ENCODE data around the gene OBSCN. TPM values are rescaled to one million over a fixed set of nuclear protein-coding genes. Genes with fewer than 3 reads are reported as not detected.

OBSCN gene
- total RNA-seq, 1 donor from 2014 or later = 20.6 TPM

DNA sequence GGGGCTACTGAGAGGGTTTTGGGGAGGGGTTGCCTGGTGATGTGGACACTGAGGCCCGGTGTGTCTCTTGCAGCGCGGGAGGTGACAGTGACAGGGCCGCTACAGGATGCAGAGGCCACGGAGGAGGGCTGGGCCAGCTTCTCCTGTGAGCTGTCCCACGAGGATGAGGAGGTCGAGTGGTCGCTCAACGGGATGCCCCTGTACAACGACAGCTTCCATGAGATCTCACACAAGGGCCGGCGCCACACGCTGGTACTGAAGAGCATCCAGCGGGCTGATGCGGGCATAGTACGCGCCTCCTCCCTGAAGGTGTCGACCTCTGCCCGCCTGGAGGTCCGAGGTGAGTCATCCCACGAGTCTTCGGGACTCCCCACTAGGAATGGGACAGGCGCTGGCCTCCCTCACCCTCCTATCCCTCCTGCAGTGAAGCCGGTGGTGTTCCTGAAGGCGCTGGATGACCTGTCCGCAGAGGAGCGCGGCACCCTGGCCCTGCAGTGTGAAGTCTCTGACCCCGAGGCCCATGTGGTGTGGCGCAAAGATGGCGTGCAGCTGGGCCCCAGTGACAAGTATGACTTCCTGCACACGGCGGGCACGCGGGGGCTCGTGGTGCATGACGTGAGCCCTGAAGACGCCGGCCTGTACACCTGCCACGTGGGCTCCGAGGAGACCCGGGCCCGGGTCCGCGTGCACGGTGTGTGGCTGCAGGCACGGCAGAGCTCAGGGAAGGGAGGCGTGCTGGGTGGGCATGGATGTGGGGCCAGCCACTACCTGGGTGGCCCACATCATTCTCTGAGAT lies 72.5 kb downstream of the OBSCN start:
- no peak overlapping the region for H3K4me3 ChIP-seq (ENCODE audit: low read depth, low read length)
- no peak for DNase-seq (ENCODE audit: low read depth)
- TF ChIP-seq CTCF (conservative IDR thresholded peaks at IDR 0.05; ENCODE audit: low read depth, low read length) = no peak

- no peak overlapping the region for H3K4me3 ChIP-seq (ENCODE audit: low read depth, low read length)
- DNase-seq (ENCODE audit: low read depth) = no peak
- TF ChIP-seq CTCF (conservative IDR thresholded peaks at IDR 0.05; ENCODE audit: low read depth, low read length) = no peak
These were observed 73.2 kb downstream of the OBSCN start for GRCh38 chr1:228280961-228281591.

DNA sequence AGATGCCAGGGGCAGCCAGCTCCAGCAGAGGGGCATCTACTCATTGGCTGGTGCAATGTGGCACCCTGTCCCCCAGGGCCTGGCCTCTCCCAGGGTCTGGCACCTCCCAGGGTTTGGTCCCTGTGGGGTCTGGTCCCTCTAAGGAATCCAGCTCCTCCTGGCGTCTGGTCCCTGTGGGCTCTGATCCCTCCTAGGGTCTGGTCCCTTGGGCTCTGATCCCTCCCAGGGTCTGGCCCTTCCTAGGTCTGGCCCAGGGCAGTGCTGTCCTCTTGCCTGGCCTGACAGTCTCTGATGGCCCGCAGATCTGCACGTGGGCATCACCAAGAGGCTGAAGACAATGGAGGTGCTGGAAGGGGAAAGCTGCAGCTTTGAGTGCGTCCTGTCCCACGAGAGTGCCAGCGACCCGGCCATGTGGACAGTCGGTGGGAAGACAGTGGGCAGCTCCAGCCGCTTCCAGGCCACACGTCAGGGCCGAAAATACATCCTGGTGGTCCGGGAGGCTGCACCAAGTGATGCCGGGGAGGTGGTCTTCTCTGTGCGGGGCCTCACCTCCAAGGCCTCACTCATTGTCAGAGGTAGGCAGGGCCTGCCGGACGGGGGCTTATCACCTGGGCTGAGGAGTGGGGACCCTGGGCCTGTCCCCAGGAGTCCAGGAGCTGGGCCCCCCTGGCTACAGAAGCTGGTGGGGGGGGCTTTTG lies 73.9 kb downstream of the OBSCN start:
- DNase-seq (ENCODE audit: low read depth) = no peak
- no peak overlapping the region for H3K4me3 ChIP-seq (ENCODE audit: low read depth, low read length)
- TF ChIP-seq CTCF (conservative IDR thresholded peaks at IDR 0.05; ENCODE audit: low read depth, low read length) = no peak

DNA sequence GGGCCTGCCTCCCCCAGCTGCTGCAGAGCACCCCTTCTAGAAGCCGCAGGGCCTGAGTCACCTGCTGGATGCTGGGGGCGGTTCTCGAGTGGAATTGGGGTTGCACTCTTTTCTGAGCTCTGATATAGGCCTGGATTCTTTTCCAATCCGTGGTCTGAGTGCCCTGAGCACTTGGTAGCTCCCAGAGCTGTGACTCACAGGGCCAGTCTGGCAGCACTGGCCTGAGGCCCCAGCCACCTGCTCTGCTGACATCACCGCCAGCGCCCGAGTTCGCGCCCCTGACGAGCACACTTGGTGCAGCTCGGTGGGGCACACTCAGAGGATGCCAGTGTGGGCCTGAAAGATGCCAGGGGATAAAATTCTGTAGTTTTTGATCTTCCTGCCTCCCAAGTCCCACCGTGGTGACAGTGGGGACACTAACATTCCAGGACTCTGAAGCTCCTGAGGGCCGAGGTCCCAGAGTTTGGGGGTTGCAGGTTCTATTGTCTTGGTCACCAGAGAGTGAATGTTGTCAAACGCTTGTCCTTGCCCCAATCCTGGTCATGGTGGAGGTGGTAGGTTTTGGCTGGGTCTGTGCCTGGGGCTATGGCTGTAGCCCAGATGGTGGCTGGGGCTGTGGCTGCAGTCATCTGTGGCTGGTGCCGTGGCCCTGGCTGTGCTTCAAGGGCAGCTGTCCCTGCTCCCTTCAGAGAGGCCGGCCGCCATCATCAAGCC lies 74.6 kb downstream of the OBSCN start:
- no peak overlapping the region for H3K4me3 ChIP-seq (ENCODE audit: low read depth, low read length)
- TF ChIP-seq CTCF (conservative IDR thresholded peaks at IDR 0.05; ENCODE audit: low read depth, low read length) = no peak
- no peak for DNase-seq (ENCODE audit: low read depth)

GRCh38 chr1:228283043-228283371 lies 75.2 kb downstream of the OBSCN start:
- TF ChIP-seq CTCF (conservative IDR thresholded peaks at IDR 0.05; ENCODE audit: low read depth, low read length) = no peak
- H3K4me3 ChIP-seq (ENCODE audit: low read depth, low read length) = no peak overlapping the region
- DNase-seq (ENCODE audit: low read depth) = no peak

DNA sequence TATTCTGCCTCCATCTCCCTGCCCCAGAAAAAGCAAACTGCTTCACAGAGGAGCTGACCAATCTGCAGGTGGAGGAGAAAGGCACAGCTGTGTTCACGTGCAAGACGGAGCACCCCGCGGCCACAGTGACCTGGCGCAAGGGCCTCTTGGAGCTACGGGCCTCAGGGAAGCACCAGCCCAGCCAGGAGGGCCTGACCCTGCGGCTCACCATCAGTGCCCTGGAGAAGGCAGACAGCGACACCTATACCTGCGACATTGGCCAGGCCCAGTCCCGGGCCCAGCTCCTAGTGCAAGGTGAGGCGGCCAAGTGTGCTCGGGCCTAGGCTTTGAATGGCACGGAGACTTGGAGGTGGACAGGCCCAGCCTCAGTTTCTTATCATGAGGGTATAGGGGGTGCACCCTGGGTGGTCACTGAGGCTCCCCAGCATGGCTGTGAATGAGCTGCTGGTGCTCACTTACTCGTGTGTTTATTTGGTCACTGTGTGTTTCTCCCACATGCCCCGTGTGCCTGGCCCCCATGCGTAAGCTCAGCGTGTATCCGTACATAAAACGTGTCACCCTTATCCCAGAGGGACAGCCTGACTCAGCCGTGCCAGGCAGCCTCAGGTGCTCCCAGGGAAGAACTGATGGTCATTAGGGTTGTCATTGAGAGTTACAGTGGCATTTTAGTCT lies 75.8 kb downstream of the OBSCN start:
- no peak for DNase-seq (ENCODE audit: low read depth)
- no peak overlapping the region for H3K4me3 ChIP-seq (ENCODE audit: low read depth, low read length)
- TF ChIP-seq CTCF (conservative IDR thresholded peaks at IDR 0.05; ENCODE audit: low read depth, low read length) = no peak

Data from epithelial cell of proximal tubule (primary cell).